DND-41 (cell line): ENCODE data around the gene STK24.

ENCODE experiments used
- ATAC-seq: fragments of 200-7000 bp; cut with Tn5 transposase; 3 replicates; pipeline ENCODE4 v1.9.1; 2021; ENCODE audit warnings: low read depth; ENCODE audit not compliant: insufficient read depth
- DNase-seq: peaks from one replicate; pipeline ENCODE4 v3.0.0-alpha.2; 2020
- H2AFZ ChIP-seq: 2 replicates; pipeline ENCODE4 v1.6.0; 2012; ENCODE audit warnings: low read depth, low read length
- H3K27ac ChIP-seq: 2 replicates; pipeline ENCODE4 v1.5.1; 2012; ENCODE audit warnings: low read length, inconsistent platforms
- H3K27me3 ChIP-seq: fragments of 200-600 bp; sonication (generic); 2 replicates; pipeline ENCODE4 v1.6.0; 2012; ENCODE audit warnings: low read length, mild to moderate bottlenecking, inconsistent platforms; ENCODE audit not compliant: insufficient read depth, poor library complexity
- H3K36me3 ChIP-seq: 2 replicates; pipeline ENCODE4 v1.5.1; 2012; ENCODE audit warnings: low read length, inconsistent platforms; ENCODE audit not compliant: insufficient read depth
- H3K4me1 ChIP-seq: 2 replicates; pipeline ENCODE4 v1.5.1; 2012; ENCODE audit warnings: mild to moderate bottlenecking, low read length; ENCODE audit not compliant: insufficient read depth
- H3K4me2 ChIP-seq: 2 replicates; pipeline ENCODE4 v1.6.0; 2012; ENCODE audit warnings: mild to moderate bottlenecking, moderate library complexity, low read length, inconsistent platforms; ENCODE audit not compliant: insufficient read depth
- H3K4me3 ChIP-seq, 2 experiments: fragments of 200-600 bp in 1 of 2; shearing (Covaris generic) in 1 of 2; 2 replicates each; pipeline ENCODE4 v1.5.1; 2012 to 2016; ENCODE audit warnings: inconsistent platforms in 2 of 2, low read length in 2 of 2, mild to moderate bottlenecking in 2 of 2, low read depth in 1 of 2, moderate library complexity in 1 of 2
- H3K79me2 ChIP-seq: 2 replicates; pipeline ENCODE4 v1.6.0; 2012; ENCODE audit warnings: low read length, inconsistent platforms; ENCODE audit not compliant: insufficient read depth
- H3K9ac ChIP-seq: 2 replicates; pipeline ENCODE4 v1.6.0; 2012; ENCODE audit warnings: low read depth, mild to moderate bottlenecking, inconsistent platforms, low read length, moderate library complexity
- H3K9me3 ChIP-seq: 2 replicates; pipeline ENCODE4 v1.5.1; 2012; ENCODE audit warnings: low read length, moderate library complexity, mild to moderate bottlenecking, inconsistent platforms; ENCODE audit not compliant: insufficient read depth, severe bottlenecking
- H4K20me1 ChIP-seq: 2 replicates; pipeline ENCODE4 v1.6.0; 2012; ENCODE audit warnings: low read length; ENCODE audit not compliant: insufficient read depth
- CTCF ChIP-seq: IDR thresholded peaks from 2 replicates; pipeline ENCODE4 v1.5.1; 2012; ENCODE audit warnings: borderline replicate concordance, low read length, moderate library complexity, mild to moderate bottlenecking; ENCODE audit not compliant: poor library complexity, severe bottlenecking; ENCODE audit errors: extremely low read depth
- EZH2 ChIP-seq: IDR thresholded peaks from 3 replicates; pipeline ENCODE4 v1.6.1; 2012; ENCODE audit warnings: borderline replicate concordance, low read depth, mild to moderate bottlenecking, moderate library complexity, low read length, inconsistent platforms; ENCODE audit not compliant: severe bottlenecking

The STK24 gene

GRCh38 chr13:98419786-98420553 is 156.9 kb downstream of the STK24 start:
- no peak for ATAC-seq
- TF ChIP-seq EZH2, result no peak
- TF ChIP-seq CTCF, result no peak
- Histone ChIP-seq H3K9me3 (no peaks in the 10 kb centered on the region), H3K27ac (no peak overlapping the region), H4K20me1 (no peaks in the 10 kb centered on the region), H3K4me3 (no peak overlapping the region), H3K9ac (no peak overlapping the region), H3K27me3 (peaks cover 9% of the 10 kb centered on the region), H2AFZ (no peak overlapping the region), H3K4me2 (no peak overlapping the region), H3K4me1 (no peaks in the 10 kb centered on the region), H3K79me2 (no peaks in the 10 kb centered on the region), H3K36me3 (no peaks in the 10 kb centered on the region)
- DNase-seq, result no peak

- no peak overlapping the region for H3K27ac ChIP-seq
- H4K20me1 ChIP-seq, result no peaks in the 10 kb centered on the region
- no peak overlapping the region for H3K4me3 ChIP-seq
- no peaks in the 10 kb centered on the region for H3K4me1 ChIP-seq
- no peaks in the 10 kb centered on the region for H3K9me3 ChIP-seq
- H3K4me2 ChIP-seq, result no peak overlapping the region
- H3K79me2 ChIP-seq, result no peaks in the 10 kb centered on the region
- ATAC-seq (no peak), DNase-seq (no peak)
- no peak for TF ChIP-seq EZH2
- no peak for TF ChIP-seq CTCF
- no peak overlapping the region for H2AFZ ChIP-seq
- H3K36me3 ChIP-seq, result no peaks in the 10 kb centered on the region
- H3K27me3 ChIP-seq, result peaks cover 9% of the 10 kb centered on the region
- no peak overlapping the region for H3K9ac ChIP-seq
Measured at GRCh38 chr13:98416408-98416807, 160.5 kb downstream of the STK24 start.

- DNase-seq, result no peak
- Histone ChIP-seq H3K9ac (no peak overlapping the region), H2AFZ (no peak overlapping the region), H3K4me2 (no peak overlapping the region), H3K4me1 (no peaks in the 10 kb centered on the region), H3K27me3 (peaks cover 9% of the 10 kb centered on the region), H3K4me3 (no peak overlapping the region), H3K27ac (no peak overlapping the region), H3K79me2 (no peaks in the 10 kb centered on the region), H4K20me1 (no peaks in the 10 kb centered on the region), H3K9me3 (no peaks in the 10 kb centered on the region), H3K36me3 (no peaks in the 10 kb centered on the region)
- ATAC-seq, result no peak
- TF ChIP-seq EZH2, result no peak
- no peak for TF ChIP-seq CTCF
Measured at GRCh38 chr13:98415326-98416070, 161.4 kb downstream of the STK24 start.
